GM19023 (cell line): ENCODE measurements around the gene POLG.
"Not testable (repeated sequence)": the region's sequence is repeated elsewhere in the genome, so short reads cannot be mapped to it uniquely, and the experiment has no call there.

ENCODE experiments used
- ATAC-seq: cut with Tn5 transposase; IDR thresholded peaks from one replicate; pipeline ENCODE4 v1.9.1; 2021; ENCODE audit warnings: mild to moderate bottlenecking, moderate library complexity; ENCODE audit not compliant: unreplicated experiment

The POLG gene

DNA sequence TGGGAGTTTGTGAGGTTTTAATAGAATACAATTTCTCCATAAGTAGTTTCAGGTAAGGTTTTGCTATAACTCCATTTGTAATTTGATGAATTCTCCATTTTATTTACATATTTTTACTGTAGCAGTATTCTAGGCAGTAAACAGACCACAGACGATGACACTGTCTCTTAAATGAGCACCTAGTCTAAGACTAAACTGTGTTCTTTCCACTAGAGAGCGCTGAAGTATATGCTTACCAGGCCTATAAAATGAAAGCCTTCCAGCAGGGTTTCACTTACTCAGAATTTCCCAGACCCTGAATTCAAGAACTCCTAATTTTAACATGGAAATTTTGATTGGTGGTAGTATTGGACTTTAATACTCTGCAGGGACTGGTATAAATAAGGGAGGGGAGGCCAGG, 41.6 kb downstream of the POLG start:
- ATAC-seq: no peak

DNA sequence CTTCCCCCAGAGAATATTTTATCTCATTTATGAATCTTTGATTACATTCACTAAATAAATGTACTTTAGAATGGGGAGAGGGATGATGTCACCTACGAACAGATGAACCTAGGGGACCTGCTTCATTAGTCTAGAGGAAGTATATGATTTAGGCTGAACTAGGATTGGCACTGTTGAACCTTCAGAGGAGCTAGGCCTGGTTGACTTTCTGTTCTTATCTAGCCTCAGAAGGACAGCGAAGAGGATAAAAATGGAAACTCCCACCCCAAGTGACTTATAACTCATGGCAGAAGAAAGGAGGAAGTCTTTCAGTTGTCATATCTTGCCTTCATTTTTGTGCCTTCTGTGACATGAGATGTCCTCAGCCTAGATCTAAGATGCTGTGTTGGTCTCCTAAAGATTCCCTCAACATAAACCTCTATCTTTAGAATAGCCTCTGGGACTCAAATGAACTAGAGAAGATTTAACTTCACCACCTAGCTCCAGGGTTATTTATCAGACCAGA, 42.6 kb downstream of the POLG start:
- no peak for ATAC-seq

DNA sequence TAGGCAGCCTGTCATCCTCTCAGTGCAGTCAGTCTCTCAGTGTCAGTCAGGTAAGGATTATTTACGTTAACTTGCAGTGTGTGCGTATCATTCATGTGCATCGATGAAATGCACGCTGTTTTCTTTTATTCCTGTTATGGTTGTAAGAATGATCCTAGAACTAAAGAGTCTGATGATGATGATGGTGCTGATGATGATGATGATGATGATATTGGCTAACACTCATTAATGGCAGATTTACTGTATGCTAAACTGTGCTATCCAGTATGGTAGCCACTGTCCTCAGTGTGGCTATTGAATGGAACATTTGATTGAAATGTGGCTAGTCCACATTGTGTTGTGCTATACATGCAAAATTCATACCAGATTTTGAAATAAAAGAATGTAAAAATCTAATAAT, 51.4 kb downstream of the POLG start:
- no peak for ATAC-seq

DNA sequence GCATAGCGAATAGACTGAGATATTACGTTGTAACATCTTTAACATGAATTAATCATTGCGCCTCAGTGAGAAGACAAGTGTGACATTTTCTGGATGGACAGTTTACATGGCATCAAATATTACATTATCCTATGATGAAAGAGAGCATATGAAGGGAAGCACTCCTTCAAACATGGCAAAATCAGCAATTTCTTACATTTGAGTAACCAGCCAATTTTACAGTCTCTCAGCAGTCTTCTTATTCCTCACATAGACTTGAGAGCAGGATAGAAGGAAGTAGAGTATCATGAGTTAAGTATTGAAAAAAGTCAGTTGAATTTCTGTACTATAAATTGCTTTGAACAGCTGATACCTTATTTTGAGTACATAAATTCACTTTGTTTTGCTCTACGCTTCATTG, 52.0 kb downstream of the POLG start:
- ATAC-seq: no peak

DNA sequence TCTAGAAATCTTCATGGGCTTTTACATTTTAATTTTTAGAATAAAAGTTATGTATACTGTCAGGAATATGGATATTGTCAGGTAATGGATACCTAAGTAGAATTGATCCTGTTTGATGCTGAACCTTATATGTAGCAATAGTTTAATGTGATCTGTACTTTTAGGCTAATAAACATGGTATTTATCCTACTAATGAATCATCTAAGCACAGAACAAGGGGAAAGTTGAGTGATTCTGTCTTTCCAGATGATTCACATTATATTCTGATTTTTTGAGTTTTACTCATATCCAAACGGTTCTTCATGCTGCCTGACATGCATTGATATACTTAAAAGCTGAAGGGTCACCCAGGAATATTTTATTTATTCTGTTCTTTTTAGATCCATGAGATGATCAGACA, 56.3 kb downstream of the POLG start:
- ATAC-seq: no peak

DNA sequence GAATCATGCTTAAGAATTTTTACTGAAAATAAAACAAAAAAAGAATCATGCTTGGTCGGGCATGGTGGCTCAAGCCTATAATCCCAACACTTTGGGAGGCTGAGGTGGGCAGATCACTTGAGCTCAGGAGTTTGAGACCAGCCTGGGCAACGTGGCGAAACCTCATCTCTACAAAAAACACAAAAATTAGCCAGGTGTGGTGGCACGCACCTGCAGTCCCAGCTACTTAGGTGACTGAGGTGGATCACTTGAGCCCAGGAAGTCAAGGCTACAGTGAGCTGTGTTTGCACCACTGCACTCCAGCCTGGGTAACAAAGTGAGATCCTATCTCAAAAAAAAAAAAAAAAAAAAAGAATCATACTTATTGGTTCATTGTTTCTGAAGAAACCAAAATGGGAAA, 57.3 kb downstream of the POLG start:
- not testable (repeated sequence) for ATAC-seq
